Endodermal cell (in vitro differentiated cells): Measurements from ENCODE around the gene TKTL1. TPM values are rescaled to one million over a fixed set of nuclear protein-coding genes. Genes with fewer than 3 reads are reported as not detected.

Source experiments
- DNase-seq: peaks from one replicate; pipeline ENCODE4 v3.0.0-alpha.2; 2017
- H3K27ac ChIP-seq: 2 replicates; pipeline ENCODE4 v1.5.1; 2013; ENCODE audit warnings: mild to moderate bottlenecking, low read depth, low read length, moderate library complexity
- H3K27me3 ChIP-seq: 2 replicates; pipeline ENCODE4 v1.6.1; 2013; ENCODE audit warnings: mild to moderate bottlenecking, low read length, moderate library complexity; ENCODE audit not compliant: insufficient read depth, control insufficient read depth, poor library complexity, severe bottlenecking
- H3K36me3 ChIP-seq: 2 replicates; pipeline ENCODE4 v1.7.0; 2013; ENCODE audit warnings: mild to moderate bottlenecking, low read length, moderate library complexity; ENCODE audit not compliant: control insufficient read depth, insufficient read depth
- H3K4me1 ChIP-seq: one replicate; pipeline ENCODE4 v1.7.0; 2013; ENCODE audit warnings: low read length; ENCODE audit not compliant: control insufficient read depth, insufficient read depth
- H3K4me3 ChIP-seq: 2 replicates; pipeline ENCODE4 v1.5.1; 2013; ENCODE audit warnings: mild to moderate bottlenecking, low read length, moderate library complexity
- H3K9ac ChIP-seq: 2 replicates; pipeline ENCODE4 v1.6.1; 2013; ENCODE audit warnings: mild to moderate bottlenecking, low read length, moderate library complexity; ENCODE audit not compliant: poor library complexity, severe bottlenecking; ENCODE audit errors: extremely low read depth
- H3K9me3 ChIP-seq: 2 replicates; pipeline ENCODE4 v1.6.1; 2013; ENCODE audit warnings: mild to moderate bottlenecking, low read length, moderate library complexity; ENCODE audit not compliant: control insufficient read depth
- H3K27ac Mint-ChIP-seq: 2 replicates; pipeline ENCODE4 v1.8.0; 2020; ENCODE audit warnings: mixed read lengths
- H3K27me3 Mint-ChIP-seq: 2 replicates; pipeline ENCODE4 v1.8.0; 2021; ENCODE audit warnings: mild to moderate bottlenecking, mixed read lengths; ENCODE audit not compliant: insufficient read depth
- H3K36me3 Mint-ChIP-seq: 2 replicates; pipeline ENCODE4 v1.8.0; 2020; ENCODE audit warnings: low read depth, mixed read lengths
- H3K4me1 Mint-ChIP-seq: 2 replicates; pipeline ENCODE4 v1.8.0; 2020; ENCODE audit warnings: mixed read lengths
- H3K4me3 Mint-ChIP-seq: 2 replicates; pipeline ENCODE4 v1.8.0; 2020; ENCODE audit warnings: mild to moderate bottlenecking, moderate library complexity, mixed read lengths
- H3K9me3 Mint-ChIP-seq: 2 replicates; pipeline ENCODE4 v1.8.0; 2020; ENCODE audit warnings: mild to moderate bottlenecking, mixed read lengths
- WGBS, 2 experiments: methylation state at CpG; one replicate each; pipeline versions ENCODE4 v1.1.5 to v1.1.7; 2013; ENCODE audit warnings: missing lambda C conversion rate in 2 of 2, mixed read lengths in 1 of 2; ENCODE audit not compliant: insufficient coverage in 1 of 2, insufficient read length in 1 of 2; 5-methylcytosine and 5-hydroxymethylcytosine counted together
- total RNA-seq, 2 donors: library from RNA; stranded (reverse); fragmentation: NEBNext Ultra II Directional in 1 of 2; extraction: Animal tissue kit (Norgen Biotek cat#: 25700) in 1 of 2; gene quantifications; 2 replicates in 1 of 2; 3 replicates in 1 of 2; pipeline ENCODE4 v1.2.1, GENCODE V29; 2021
- TF ChIP-seq, protein P1 (sequence below): fragments of 200-600 bp; sonication (generic); conservative IDR thresholded peaks from 2 replicates; pipeline ENCODE4 v1.5.0; 2021; ENCODE audit warnings: antibody characterized with exemption, mild to moderate bottlenecking

The TKTL1 gene
- total RNA-seq, 2 donors from 2014 or later = not detected

DNA sequence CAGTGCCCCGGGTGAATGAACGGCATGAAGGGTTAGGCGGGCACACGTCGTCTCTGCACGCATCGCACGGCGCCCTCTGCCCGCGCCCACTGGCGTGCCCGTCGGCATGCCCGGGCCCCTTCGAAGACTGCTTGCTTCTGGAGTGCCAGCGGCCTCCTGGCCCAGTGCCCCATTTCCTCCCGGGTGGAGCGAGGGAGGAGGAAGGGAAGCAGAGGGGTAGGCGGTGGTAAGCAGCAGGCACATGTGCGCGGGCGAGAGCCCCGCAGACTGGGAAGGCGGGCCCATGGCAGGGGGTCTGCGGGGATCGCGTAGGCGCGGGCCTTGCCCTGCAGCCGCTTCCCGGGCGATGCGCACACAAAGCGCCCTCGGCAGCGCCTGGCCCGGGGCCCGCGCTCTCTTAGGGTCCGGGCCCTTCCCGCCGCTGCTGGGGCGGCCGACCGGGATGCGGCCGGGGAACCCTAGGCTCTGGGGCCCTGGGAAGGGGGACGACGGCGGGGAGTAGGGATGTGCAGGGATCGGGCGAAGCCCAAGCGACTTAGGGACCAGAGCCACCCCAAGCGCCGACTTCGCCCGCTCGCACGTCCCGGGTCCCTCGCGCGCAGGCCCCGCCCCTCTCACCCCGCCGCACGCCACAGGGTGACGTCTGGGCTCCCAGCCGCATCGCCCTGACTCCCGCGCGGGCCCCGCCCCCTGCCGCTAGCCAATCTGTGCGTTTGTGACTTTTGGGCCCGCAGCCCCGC lies 82.6 kb downstream of the TKTL1 start:
- TF ChIP-seq, protein P1, sequence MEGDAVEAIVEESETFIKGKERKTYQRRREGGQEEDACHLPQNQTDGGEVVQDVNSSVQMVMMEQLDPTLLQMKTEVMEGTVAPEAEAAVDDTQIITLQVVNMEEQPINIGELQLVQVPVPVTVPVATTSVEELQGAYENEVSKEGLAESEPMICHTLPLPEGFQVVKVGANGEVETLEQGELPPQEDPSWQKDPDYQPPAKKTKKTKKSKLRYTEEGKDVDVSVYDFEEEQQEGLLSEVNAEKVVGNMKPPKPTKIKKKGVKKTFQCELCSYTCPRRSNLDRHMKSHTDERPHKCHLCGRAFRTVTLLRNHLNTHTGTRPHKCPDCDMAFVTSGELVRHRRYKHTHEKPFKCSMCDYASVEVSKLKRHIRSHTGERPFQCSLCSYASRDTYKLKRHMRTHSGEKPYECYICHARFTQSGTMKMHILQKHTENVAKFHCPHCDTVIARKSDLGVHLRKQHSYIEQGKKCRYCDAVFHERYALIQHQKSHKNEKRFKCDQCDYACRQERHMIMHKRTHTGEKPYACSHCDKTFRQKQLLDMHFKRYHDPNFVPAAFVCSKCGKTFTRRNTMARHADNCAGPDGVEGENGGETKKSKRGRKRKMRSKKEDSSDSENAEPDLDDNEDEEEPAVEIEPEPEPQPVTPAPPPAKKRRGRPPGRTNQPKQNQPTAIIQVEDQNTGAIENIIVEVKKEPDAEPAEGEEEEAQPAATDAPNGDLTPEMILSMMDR = no peak
- H3K4me1 ChIP-seq = no peaks in the 10 kb centered on the region
- H3K4me3 Mint-ChIP-seq = peak overlapping the region; percentile 73
- H3K27ac Mint-ChIP-seq = no peak overlapping the region
- no peaks in the 10 kb centered on the region for H3K36me3 ChIP-seq
- H3K27ac ChIP-seq = peak overlapping the region; percentile 95
- H3K4me1 Mint-ChIP-seq = peaks cover 7% of the 10 kb centered on the region
- no peaks in the 10 kb centered on the region for H3K27me3 ChIP-seq
- peak overlapping the region; percentile 51 for H3K9ac ChIP-seq
- DNase-seq = peak; percentile 73
- H3K36me3 Mint-ChIP-seq = peaks cover 8% of the 10 kb centered on the region
- no peaks in the 10 kb centered on the region for H3K9me3 ChIP-seq
- H3K9me3 Mint-ChIP-seq = peaks cover 55% of the 10 kb centered on the region
- WGBS, 2 experiments = 3 to 4% methylated on average over 7 to 72 of the region's 79 CpGs
- peaks cover 10% of the 10 kb centered on the region for H3K27me3 Mint-ChIP-seq
- H3K4me3 ChIP-seq = peak overlapping the region; percentile 65

- TF ChIP-seq, protein P1 = no peak
- H3K36me3 ChIP-seq = no peaks in the 10 kb centered on the region
- H3K27ac ChIP-seq = peak within 1 kb of the TSS; percentile 95
- H3K4me1 ChIP-seq = no peaks in the 10 kb centered on the region
- DNase-seq = peak; percentile 98
- peak within 1 kb of the TSS; percentile 85 for H3K9ac ChIP-seq
- H3K27me3 Mint-ChIP-seq = peaks cover 10% of the 10 kb centered on the region
- H3K36me3 Mint-ChIP-seq = peaks cover 8% of the 10 kb centered on the region
- H3K9me3 Mint-ChIP-seq = peaks cover 56% of the 10 kb centered on the region
- peak within 1 kb of the TSS; percentile 90 for H3K27ac Mint-ChIP-seq
- no peaks in the 10 kb centered on the region for H3K27me3 ChIP-seq
- peak within 1 kb of the TSS; percentile 73 for H3K4me3 Mint-ChIP-seq
- H3K4me1 Mint-ChIP-seq = peaks cover 7% of the 10 kb centered on the region
- no peaks in the 10 kb centered on the region for H3K9me3 ChIP-seq
- peak within 1 kb of the TSS; percentile 86 for H3K4me3 ChIP-seq
- 0% methylated on average over 103 of the region's 103 CpGs; no CpG with 5 or more reads in 1 of the 2 experiments for WGBS, 2 experiments
Measured at GRCh38 chrX:154378799-154379568, 83.4 kb downstream of the TKTL1 start, which contains the start of gene EMD. EMD (plus strand) TSS chrX:154379295; CDS start chrX:154379485, 190 bp downstream.

DNA sequence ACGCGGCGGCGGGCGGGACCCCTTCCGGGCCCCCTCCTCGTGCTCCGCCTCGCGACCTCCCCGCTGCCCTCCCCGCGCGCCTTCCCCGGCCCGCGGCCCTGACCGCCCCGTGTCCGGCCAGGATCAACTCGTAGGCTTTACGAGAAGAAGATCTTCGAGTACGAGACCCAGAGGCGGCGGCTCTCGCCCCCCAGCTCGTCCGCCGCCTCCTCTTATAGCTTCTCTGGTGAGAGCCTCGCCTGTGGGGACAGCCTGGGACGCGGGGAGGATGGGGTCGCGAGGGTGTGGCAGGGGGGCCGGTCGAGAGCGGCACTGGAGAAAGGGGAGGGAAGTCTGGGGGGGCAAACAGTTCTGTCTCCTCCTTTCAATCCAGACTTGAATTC lies 84.0 kb downstream of the TKTL1 start:
- H3K9ac ChIP-seq = peak overlapping the region; percentile 85
- H3K9me3 Mint-ChIP-seq = peaks cover 60% of the 10 kb centered on the region
- H3K4me1 ChIP-seq = no peaks in the 10 kb centered on the region
- H3K27me3 ChIP-seq = no peaks in the 10 kb centered on the region
- 0% methylated on average over 37 of the region's 38 CpGs; no CpG with 5 or more reads in 1 of the 2 experiments for WGBS, 2 experiments
- no peak for DNase-seq
- TF ChIP-seq, protein P1 = no peak
- peak overlapping the region; percentile 73 for H3K4me3 Mint-ChIP-seq
- peak overlapping the region; percentile 90 for H3K27ac Mint-ChIP-seq
- peaks cover 7% of the 10 kb centered on the region for H3K4me1 Mint-ChIP-seq
- peak overlapping the region; percentile 86 for H3K4me3 ChIP-seq
- H3K36me3 ChIP-seq = no peaks in the 10 kb centered on the region
- peaks cover 10% of the 10 kb centered on the region for H3K27me3 Mint-ChIP-seq
- no peaks in the 10 kb centered on the region for H3K9me3 ChIP-seq
- H3K27ac ChIP-seq = peak overlapping the region; percentile 90
- peaks cover 8% of the 10 kb centered on the region for H3K36me3 Mint-ChIP-seq

Other genes starting within 250 kb of the TKTL1 start
- 10 to 100 TPM; 34.4 to 35.3 TPM for gene MECP2, start 198.1 kb upstream of the TKTL1 start, total RNA-seq
- not detected for gene OPN1LW, start 151.6 kb upstream of the TKTL1 start, total RNA-seq
- not detected for gene OPN1MW, start 113.2 kb upstream of the TKTL1 start, total RNA-seq
- gene OPN1MW2, start 76.0 kb upstream of the TKTL1 start, total RNA-seq = not detected
- gene OPN1MW3, start 38.2 kb upstream of the TKTL1 start, total RNA-seq = not detected
- gene TEX28, start 671 bp upstream of the TKTL1 start, total RNA-seq = not detected
- 1,000 to 10,000 TPM; 1,074 to 1,251 TPM for gene FLNA, start 78.8 kb downstream of the TKTL1 start, total RNA-seq
- gene EMD, start 83.5 kb downstream of the TKTL1 start, total RNA-seq = 10 to 100 TPM; 60.3 to 76.4 TPM
- gene RPL10, start 102.6 kb downstream of the TKTL1 start, total RNA-seq = 1,000 to 10,000 TPM; 2,142 to 2,551 TPM
- 10 to 100 TPM; 13.8 to 17.0 TPM for gene DNASE1L1, start 113.5 kb downstream of the TKTL1 start, total RNA-seq
- gene TAFAZZIN, start 115.7 kb downstream of the TKTL1 start, total RNA-seq = 10 to 100 TPM; 32.9 to 62.9 TPM
- gene ATP6AP1, start 132.9 kb downstream of the TKTL1 start, total RNA-seq = 10 to 100 TPM; 61.6 to 66.8 TPM
- gene GDI1, start 141.4 kb downstream of the TKTL1 start, total RNA-seq = 100 to 1,000 TPM; 143 to 179 TPM
- 100 to 1,000 TPM in 1 of 2 donors, 10 to 100 TPM in 1; 91.0 to 102 TPM for gene FAM50A, start 148.3 kb downstream of the TKTL1 start, total RNA-seq
- 10 to 100 TPM; 52.6 to 68.8 TPM for gene PLXNA3, start 162.5 kb downstream of the TKTL1 start, total RNA-seq
- gene LAGE3, start 183.5 kb downstream of the TKTL1 start, total RNA-seq = 10 to 100 TPM; 29.5 to 34.1 TPM
- gene UBL4A, start 190.8 kb downstream of the TKTL1 start, total RNA-seq = 10 to 100 TPM; 29.1 to 35.9 TPM
- gene SLC10A3, start 194.8 kb downstream of the TKTL1 start, total RNA-seq = 1 to 10 TPM; 5.4 to 9.1 TPM
- 10 to 100 TPM; 23.6 to 24.3 TPM for gene FAM3A, start 220.4 kb downstream of the TKTL1 start, total RNA-seq